A549 (cell line): ENCODE data around the gene CYB5RL. TPM values are rescaled to one million over a fixed set of nuclear protein-coding genes. Genes with fewer than 3 reads are reported as not detected.

ENCODE experiments used
- ATAC-seq, 2 experiments: fragments of 200-7000 bp in 1 of 2; fragments of >200 bp in 1 of 2; cut with Nextera tagmentation in 1 of 2; cut with Tn5 transposase in 1 of 2; 3 replicates each; pipeline versions ENCODE4 v1.8.0 to v1.9.1; 2018 to 2020; ENCODE audit warnings: mild to moderate bottlenecking in 1 of 2, moderate library complexity in 1 of 2
- CTCF ChIA-PET: fragments of 300-600 bp; sonication (Branson Sonifier 250); formaldehyde crosslinking; extraction: SDS; loops from one replicate; lab custom pipeline; 2021; ENCODE audit warnings: antibody characterized with exemption, inconsistent platforms; lab: Yijun Ruan, JAX
- POLR2A ChIA-PET: fragments of 350-600 bp; formaldehyde crosslinking; extraction: SDS; loops from one replicate; lab custom pipeline; 2021; ENCODE audit warnings: antibody characterized with exemption, inconsistent platforms; lab: Yijun Ruan, JAX
- DNase-seq, 2 experiments: peaks; one replicate each; pipeline versions ENCODE4 v3.0.0 to v3.0.0-alpha.2; 2011 to 2016; ENCODE audit warnings: low read depth in 1 of 2, low spot score in 1 of 2
- FAIRE-seq: peaks from 2 replicates; lab custom pipeline; 2011; peaks lifted over from hg19 to GRCh38; lab: Jason Lieb, UNC
- H3K27ac ChIP-seq, 2 experiments: fragments of >200 bp; sonication (Bioruptor Twin); formaldehyde crosslinking; 3 replicates each; pipeline ENCODE4 v1.5.1; 2016 to 2017
- H3K4me1 ChIP-seq: fragments of >200 bp; sonication (Bioruptor Twin); formaldehyde crosslinking; 3 replicates; pipeline ENCODE4 v1.6.1; 2016
- H3K4me2 ChIP-seq: fragments of >200 bp; sonication (Bioruptor Twin); formaldehyde crosslinking; 3 replicates; pipeline ENCODE4 v1.6.1; 2016
- H3K4me3 ChIP-seq: fragments of >200 bp; sonication (Bioruptor Twin); formaldehyde crosslinking; 3 replicates; pipeline ENCODE4 v1.5.1; 2016
- H3K9me3 ChIP-seq: fragments of >200 bp; sonication (Bioruptor Twin); formaldehyde crosslinking; 3 replicates; pipeline ENCODE4 v1.6.1; 2016
- ATOH8 ChIP-seq: fragments of 250-450 bp; sonication (Bioruptor Pico); IDR thresholded peaks from 2 replicates; pipeline ENCODE4 v1.5.0; 2020; ENCODE audit warnings: low read depth, mild to moderate bottlenecking, moderate library complexity
- BCL3 ChIP-seq: fragments of >200 bp; sonication (Bioruptor Twin); formaldehyde crosslinking; IDR thresholded peaks from 3 replicates; pipeline ENCODE4 v1.6.1; 2016
- CBX2 ChIP-seq: fragments of 200-600 bp; sonication (generic); IDR thresholded peaks from 2 replicates; pipeline ENCODE4 v1.6.1; 2016; ENCODE audit warnings: low read depth, mild to moderate bottlenecking, borderline replicate concordance
- CEBPB ChIP-seq, 2 experiments: fragments of >200 bp in 1 of 2; sonication (Bioruptor Twin) in 1 of 2; formaldehyde crosslinking in 1 of 2; IDR thresholded peaks; 2 replicates each; pipeline ENCODE4 v1.6.1; 2012 to 2016
- CHD4 ChIP-seq: fragments of 200-600 bp; sonication (generic); IDR thresholded peaks from 2 replicates; pipeline ENCODE4 v1.6.1; 2016; ENCODE audit warnings: antibody characterized with exemption, mild to moderate bottlenecking, borderline replicate concordance
- E2F6 ChIP-seq: IDR thresholded peaks from 2 replicates; pipeline ENCODE4 v1.6.1; 2012; ENCODE audit warnings: low read depth, borderline replicate concordance
- EHF ChIP-seq: fragments of 250-450 bp; sonication (Bioruptor Pico); IDR thresholded peaks from 2 replicates; pipeline ENCODE4 v1.5.0; 2020; ENCODE audit warnings: mild to moderate bottlenecking
- ELK1 ChIP-seq: fragments of 150-350 bp; IDR thresholded peaks from 2 replicates; pipeline ENCODE4 v1.6.1; 2014; ENCODE audit warnings: low read depth, mild to moderate bottlenecking, low read length
- GATA3 ChIP-seq: IDR thresholded peaks from 2 replicates; pipeline ENCODE4 v1.6.1; 2012; ENCODE audit warnings: borderline replicate concordance
- HDAC2 ChIP-seq: fragments of 200-600 bp; sonication (generic); IDR thresholded peaks from 2 replicates; pipeline ENCODE4 v1.6.1; 2016
- MAFK ChIP-seq: fragments of 450-650 bp; IDR thresholded peaks from 2 replicates; pipeline ENCODE4 v1.6.1; 2014; ENCODE audit not compliant: partially characterized antibody
- RAD21 ChIP-seq, 2 experiments: fragments of >200 bp in 1 of 2; sonication (Bioruptor Twin) in 1 of 2; formaldehyde crosslinking in 1 of 2; IDR thresholded peaks in 1 of 2; conservative IDR thresholded peaks in 1 of 2; 2 replicates in 1 of 2; 3 replicates in 1 of 2; pipeline ENCODE4 v1.6.1; 2012 to 2018; ENCODE audit warnings: inconsistent platforms in 1 of 2
- RARB ChIP-seq: fragments of 250-450 bp; sonication (Bioruptor Pico); IDR thresholded peaks from 2 replicates; pipeline ENCODE4 v1.8.0; 2021; ENCODE audit warnings: mild to moderate bottlenecking, moderate library complexity
- SMC3 ChIP-seq: fragments of >200 bp; sonication (Bioruptor Twin); formaldehyde crosslinking; IDR thresholded peaks from 3 replicates; pipeline ENCODE4 v1.6.1; 2018; ENCODE audit warnings: inconsistent platforms
- USF2 ChIP-seq: fragments of 450-650 bp; IDR thresholded peaks from 2 replicates; pipeline ENCODE4 v1.6.1; 2014; ENCODE audit warnings: antibody characterized with exemption
- ZC3H11A ChIP-seq: fragments of 450-650 bp; IDR thresholded peaks from 2 replicates; pipeline ENCODE4 v1.6.1; 2014; ENCODE audit warnings: antibody characterized with exemption, mild to moderate bottlenecking
- WGBS: methylation state at CpG from one replicate; pipeline ENCODE4 v1.1.6; 2017; ENCODE audit errors: missing lambda C conversion rate; 5-methylcytosine and 5-hydroxymethylcytosine counted together
- polyA plus RNA-seq, 4 experiments: library from polyadenylated mRNA; depleted of rRNA in 3 of 4; stranded (reverse); fragments of >200 nt; fragmentation: RNase III in 1 of 4; extraction: RNeasy Plus Mini Kit Qiagen cat#74134 plus additional on column Dnase treatment in 1 of 4; gene quantifications; 2 replicates in 3 of 4; 3 replicates in 1 of 4; pipeline ENCODE4 v1.2.3, GENCODE V29; 2011 to 2017

The CYB5RL gene
- polyA plus RNA-seq, 2 of the 4 experiments (the other 2 are of a cell fraction): 3.6 to 4.2 TPM

GRCh38 chr1:54156986-54157385 lies 42.8 kb downstream of the CYB5RL start:
- ATAC-seq (no peak), FAIRE-seq (no peak)

GRCh38 chr1:54156201-54156600 lies 43.6 kb downstream of the CYB5RL start:
- no peaks in the 10 kb centered on the region for H3K9me3 ChIP-seq
- no peak for FAIRE-seq
- no peak overlapping the region for H3K4me3 ChIP-seq
- H3K27ac ChIP-seq: no peak overlapping the region
- CTCF ChIA-PET: interaction anchor here (1.5 kb wide), 1 partner anchor 35 kb away, joined by 3 read pairs; no protein-coding TSS in a partner anchor
- TF ChIP-seq CBX2: no peak
- TF ChIP-seq RAD21 (conservative IDR thresholded peaks at IDR 0.05 in 1 of 2, IDR thresholded peaks at IDR 0.05 in 1 of 2): no peak
- no peak for TF ChIP-seq HDAC2
- no peak for TF ChIP-seq MAFK
- TF ChIP-seq ATOH8 (CRISPR knock-in tag): no peak
- no peak for TF ChIP-seq ZC3H11A
- TF ChIP-seq SMC3: no peak
- TF ChIP-seq USF2: no peak
- TF ChIP-seq E2F6: no peak
- no peak for TF ChIP-seq CHD4
- DNase-seq: no peak
- WGBS: 82% methylated on average over 3 of the region's 3 CpGs
- ATAC-seq: no peak
- no peak overlapping the region for H3K4me2 ChIP-seq
- H3K4me1 ChIP-seq: peaks cover 21% of the 10 kb centered on the region
- POLR2A ChIA-PET: no interaction called here

More at GRCh38 chr1:54156986-54157385, 42.8 kb downstream of the CYB5RL start:
- H3K9me3 ChIP-seq: no peaks in the 10 kb centered on the region
- CTCF ChIA-PET: no interaction called here
- peak overlapping the region in 1 of 2 experiments; percentile 58; a peak in 2 of 6 replicates for H3K27ac ChIP-seq
- no peak overlapping the region for H3K4me3 ChIP-seq
- DNase-seq: no peak
- H3K4me2 ChIP-seq: no peak overlapping the region
- no peak for TF ChIP-seq ZC3H11A
- TF ChIP-seq E2F6: no peak
- TF ChIP-seq RAD21 (conservative IDR thresholded peaks at IDR 0.05 in 1 of 2, IDR thresholded peaks at IDR 0.05 in 1 of 2): no peak
- TF ChIP-seq BCL3: no peak
- POLR2A ChIA-PET: no interaction called here
- H3K4me1 ChIP-seq: peaks cover 21% of the 10 kb centered on the region
- 88% methylated on average over 7 of the region's 7 CpGs for WGBS

- H3K27ac ChIP-seq: 0 out of 6 replicates have a peak overlapping the region, but pooled peaks of 1 of the 2 experiments have one; percentile 30
- TF ChIP-seq ELK1 (no peak), RARB (no peak), GATA3 (no peak), CEBPB (IDR thresholded peaks at IDR 0.05) (peak; percentile 64 to 81), CHD4 (no peak), EHF (no peak)
- 73% methylated on average over 19 of the region's 19 CpGs for WGBS
- no peak overlapping the region for H3K4me3 ChIP-seq
- DNase-seq (no peak), ATAC-seq (peak; percentile 35 to 61; a peak in 3 of 6 replicates), FAIRE-seq (no peak)
- ChIA-PET POLR2A (no interaction called here), CTCF (interaction anchor here (0.5 kb wide), 1 partner anchor 335 kb away, joined by 3 read pairs; no protein-coding TSS in a partner anchor)
- H3K4me2 ChIP-seq: 0 out of 3 replicates have a peak overlapping the region, but pooled peaks have one; percentile 12
- H3K9me3 ChIP-seq: no peaks in the 10 kb centered on the region
- peaks cover 21% of the 10 kb centered on the region for H3K4me1 ChIP-seq
Observed at GRCh38 chr1:54153535-54154439, 46.0 kb downstream of the CYB5RL start.
